B cell (primary cell): ENCODE results near the gene MAN2A1. TPM values are rescaled to one million over a fixed set of nuclear protein-coding genes. Genes with fewer than 3 reads are reported as not detected.

Experiments
- ATAC-seq: fragments of 200-7000 bp; cut with Tn5 transposase; one replicate; pipeline ENCODE4 v1.10.0; 2021; ENCODE audit warnings: low read depth, mild to moderate bottlenecking, moderate number of reproducible peaks, moderate library complexity
- CTCF ChIA-PET: fragments of 350-600 bp; sonication (Branson Sonifier 250); formaldehyde crosslinking; loops from one replicate; lab custom pipeline; 2021; ENCODE audit warnings: antibody characterized with exemption, inconsistent platforms; lab: Charles Lee
- POLR2A ChIA-PET: fragments of 350-600 bp; sonication (Branson Sonifier 250); formaldehyde crosslinking; loops from one replicate; lab custom pipeline; 2021; ENCODE audit warnings: antibody characterized with exemption; lab: Charles Lee
- DNase-seq: peaks from one replicate; pipeline ENCODE4 v3.0.0; 2013
- H2AFZ ChIP-seq: 2 replicates; pipeline ENCODE4 v1.6.1; 2012; ENCODE audit warnings: mild to moderate bottlenecking, low read depth, low read length; ENCODE audit not compliant: insufficient read depth, poor library complexity, severe bottlenecking
- H3K27ac ChIP-seq, 2 donors: 1 replicate in 1 of 2; 2 replicates in 1 of 2; pipeline ENCODE4 v1.5.1; 2012 to 2013; ENCODE audit warnings: low read length in 2 of 2, mild to moderate bottlenecking in 2 of 2, moderate library complexity in 1 of 2
- H3K27me3 ChIP-seq, 4 experiments: fragments of 200-600 bp in 1 of 4; sonication (generic) in 1 of 4; replicated peaks in 1 of 4; 1 replicate in 2 of 4; 2 replicates in 2 of 4; pipeline versions ENCODE4 v1.6.1 to v1.7.0; 2013 to 2016; ENCODE audit warnings: low read length in 3 of 4, mild to moderate bottlenecking in 2 of 4, mixed read lengths in 1 of 4, moderate library complexity in 1 of 4; ENCODE audit not compliant: insufficient read depth in 4 of 4, control insufficient read depth in 3 of 4; ENCODE audit errors: control extremely low read depth in 1 of 4
- H3K36me3 ChIP-seq, 2 experiments: replicated peaks in 1 of 2; 1 replicate in 1 of 2; 2 replicates in 1 of 2; pipeline versions ENCODE4 v1.6.1 to v1.7.1; 2013; ENCODE audit warnings: low read length in 1 of 2; ENCODE audit not compliant: insufficient read depth in 2 of 2, control insufficient read depth in 1 of 2; ENCODE audit errors: control extremely low read depth in 1 of 2, extremely low read depth in 1 of 2
- H3K4me1 ChIP-seq, 2 donors: fragments of 200-600 bp in 1 of 2; sonication (generic) in 1 of 2; 1 replicate in 1 of 2; 2 replicates in 1 of 2; pipeline versions ENCODE4 v1.5.1 to v1.6.1; 2013 to 2017; ENCODE audit warnings: low read length in 2 of 2; ENCODE audit not compliant: control insufficient read depth in 2 of 2, insufficient read depth in 2 of 2
- H3K4me2 ChIP-seq: replicated peaks from 2 replicates; pipeline ENCODE3; 2012; ENCODE audit warnings: mild to moderate bottlenecking, low read depth, low read length; ENCODE audit not compliant: poor library complexity, severe bottlenecking
- H3K4me3 ChIP-seq, 5 experiments: fragments of 200-600 bp in 1 of 5; sonication (generic) in 1 of 5; 1 replicate in 3 of 5; 2 replicates in 2 of 5; pipeline versions ENCODE4 v1.5.1 to v1.7.0; 2011 to 2016; ENCODE audit warnings: low read length in 4 of 5, mild to moderate bottlenecking in 4 of 5, low read depth in 2 of 5, control low read depth in 1 of 5, moderate library complexity in 1 of 5; ENCODE audit not compliant: insufficient read depth in 1 of 5; ENCODE audit errors: control extremely low read depth in 1 of 5, extremely low read depth in 1 of 5
- H3K79me2 ChIP-seq: fragments of 200-600 bp; sonication (generic); one replicate; pipeline ENCODE4 v1.6.0; 2016; ENCODE audit warnings: low read length; ENCODE audit not compliant: control insufficient read depth, insufficient read depth
- H3K9ac ChIP-seq: fragments of 200-600 bp; sonication (generic); 2 replicates; pipeline ENCODE4 v1.6.1; 2017; ENCODE audit warnings: mild to moderate bottlenecking, low read length, moderate library complexity
- H3K9me3 ChIP-seq, 3 donors: one replicate each; pipeline versions ENCODE4 v1.6.1 to v1.7.1; 2013; ENCODE audit warnings: low read length in 2 of 3; ENCODE audit not compliant: control insufficient read depth in 2 of 3, insufficient read depth in 1 of 3; ENCODE audit errors: control extremely low read depth in 1 of 3
- H4K20me1 ChIP-seq: 2 replicates; pipeline ENCODE4 v1.6.0; 2012; ENCODE audit warnings: mild to moderate bottlenecking, low read length; ENCODE audit not compliant: insufficient read depth, control insufficient read depth, poor library complexity, severe bottlenecking
- H3K27ac Mint-ChIP-seq: one replicate; pipeline ENCODE4 v1.8.0; 2021; ENCODE audit warnings: mixed read lengths
- H3K27me3 Mint-ChIP-seq: one replicate; pipeline ENCODE4 v1.8.0; 2021; ENCODE audit warnings: mixed read lengths
- H3K4me1 Mint-ChIP-seq: one replicate; pipeline ENCODE4 v1.8.0; 2021; ENCODE audit warnings: mixed read lengths
- H3K4me3 Mint-ChIP-seq: one replicate; pipeline ENCODE4 v1.8.0; 2021; ENCODE audit warnings: mixed read lengths
- H3K9me3 Mint-ChIP-seq: one replicate; pipeline ENCODE4 v1.8.0; 2022; ENCODE audit warnings: mixed read lengths; ENCODE audit not compliant: insufficient read depth
- EZH2 ChIP-seq: IDR thresholded peaks from 2 replicates; pipeline ENCODE4 v1.6.1; 2012; ENCODE audit warnings: borderline replicate concordance, low read depth, mild to moderate bottlenecking, moderate library complexity, low read length; ENCODE audit not compliant: insufficient read depth, poor library complexity, severe bottlenecking
- WGBS: methylation state at CpG from one replicate; pipeline ENCODE4 v1.1.5; 2013; ENCODE audit warnings: missing lambda C conversion rate; ENCODE audit not compliant: insufficient coverage; 5-methylcytosine and 5-hydroxymethylcytosine counted together
- intact Hi-C: fragments of 100-400 bp; cut with micrococcal nuclease; formaldehyde crosslinking; loops from one replicate; pipeline ENCODE4 v1.10.0; 2022
- polyA plus RNA-seq: library from polyadenylated mRNA; depleted of rRNA; stranded (reverse); fragments of >200 nt; gene quantifications from 2 replicates; pipeline ENCODE4 v1.2.3, GENCODE V29; 2012
- total RNA-seq, 2 donors: library from RNA; stranded (reverse); fragments of 120-200 nt in 1 of 2; gene quantifications; 1 replicate in 1 of 2; 2 replicates in 1 of 2; pipeline versions ENCODE4 v1.2.3 to v1.2.4, GENCODE V29; 2013 to 2022
- TF ChIP-seq, protein P1 (sequence below): fragments of 200-600 bp; IDR thresholded peaks from one replicate; pipeline ENCODE4 v1.8.0; 2022; ENCODE audit warnings: antibody characterized with exemption, mild to moderate bottlenecking

The MAN2A1 gene
- total and polyA plus RNA-seq, 2 donors (not counting 1 experiment from before 2014, with no cell fraction given), result 12.7 to 55.0 TPM

GRCh38 chr5:109678447-109678846 is 11.3 kb upstream of the MAN2A1 start:
- Histone ChIP-seq H3K9me3 (no peaks in the 10 kb centered on the region), H3K27me3 (peaks cover 0 to 15% (median 11%) of the 10 kb centered on the region in 4 experiments), H2AFZ (no peak overlapping the region), H4K20me1 (no peaks in the 10 kb centered on the region), H3K4me2 (no peak overlapping the region), H3K9ac (no peak overlapping the region), H3K4me1 (no peaks in the 10 kb centered on the region), H3K27ac (no peak overlapping the region), H3K36me3 (no peaks in the 10 kb centered on the region), H3K4me3 (no peak overlapping the region), H3K79me2 (no peaks in the 10 kb centered on the region)
- POLR2A ChIA-PET, result no interaction called here
- no peak overlapping the region for H3K4me3 Mint-ChIP-seq
- no peaks in the 10 kb centered on the region for H3K9me3 Mint-ChIP-seq
- DNase-seq, result no peak
- TF ChIP-seq, protein P1, sequence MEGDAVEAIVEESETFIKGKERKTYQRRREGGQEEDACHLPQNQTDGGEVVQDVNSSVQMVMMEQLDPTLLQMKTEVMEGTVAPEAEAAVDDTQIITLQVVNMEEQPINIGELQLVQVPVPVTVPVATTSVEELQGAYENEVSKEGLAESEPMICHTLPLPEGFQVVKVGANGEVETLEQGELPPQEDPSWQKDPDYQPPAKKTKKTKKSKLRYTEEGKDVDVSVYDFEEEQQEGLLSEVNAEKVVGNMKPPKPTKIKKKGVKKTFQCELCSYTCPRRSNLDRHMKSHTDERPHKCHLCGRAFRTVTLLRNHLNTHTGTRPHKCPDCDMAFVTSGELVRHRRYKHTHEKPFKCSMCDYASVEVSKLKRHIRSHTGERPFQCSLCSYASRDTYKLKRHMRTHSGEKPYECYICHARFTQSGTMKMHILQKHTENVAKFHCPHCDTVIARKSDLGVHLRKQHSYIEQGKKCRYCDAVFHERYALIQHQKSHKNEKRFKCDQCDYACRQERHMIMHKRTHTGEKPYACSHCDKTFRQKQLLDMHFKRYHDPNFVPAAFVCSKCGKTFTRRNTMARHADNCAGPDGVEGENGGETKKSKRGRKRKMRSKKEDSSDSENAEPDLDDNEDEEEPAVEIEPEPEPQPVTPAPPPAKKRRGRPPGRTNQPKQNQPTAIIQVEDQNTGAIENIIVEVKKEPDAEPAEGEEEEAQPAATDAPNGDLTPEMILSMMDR, result no peak
- TF ChIP-seq EZH2, result no peak
- peaks cover 35% of the 10 kb centered on the region for H3K27me3 Mint-ChIP-seq
- CTCF ChIA-PET, result no interaction called here
- no peak overlapping the region for H3K27ac Mint-ChIP-seq
- intact Hi-C loops, result no loop called here
- no peak for ATAC-seq
- WGBS, result 94% methylated on average over 3 of the region's 3 CpGs
- H3K4me1 Mint-ChIP-seq, result no peaks in the 10 kb centered on the region

- Histone ChIP-seq H3K9me3 (no peaks in the 10 kb centered on the region), H3K36me3 (no peaks in the 10 kb centered on the region), H3K4me1 (no peaks in the 10 kb centered on the region), H3K79me2 (no peaks in the 10 kb centered on the region), H2AFZ (no peak overlapping the region), H3K4me3 (no peak overlapping the region), H4K20me1 (no peaks in the 10 kb centered on the region), H3K4me2 (no peak overlapping the region), H3K27me3 (peaks cover 0 to 4% (median 4%) of the 10 kb centered on the region in 4 experiments), H3K9ac (no peak overlapping the region), H3K27ac (no peak overlapping the region)
- no peak for DNase-seq
- ATAC-seq, result no peak
- Mint-ChIP-seq H3K27me3 (peaks cover 21% of the 10 kb centered on the region), H3K9me3 (no peaks in the 10 kb centered on the region), H3K4me3 (no peak overlapping the region), H3K27ac (no peak overlapping the region), H3K4me1 (no peaks in the 10 kb centered on the region)
- no CpG with 5 or more reads among the region's 3 CpGs for WGBS
- ChIA-PET POLR2A (no interaction called here), CTCF (interaction anchor here (0.6 kb wide), 1 partner anchor 207 kb away, joined by 3 read pairs; no protein-coding TSS in a partner anchor)
- TF ChIP-seq, protein P1, result no peak
- TF ChIP-seq EZH2, result no peak
- intact Hi-C loops, result no loop called here
Observed at GRCh38 chr5:109681763-109682162, 8.0 kb upstream of the MAN2A1 start.
